DMS53 (cell line): ENCODE measurements around the gene STUB1.
A peak's percentile ranks its signal among the peaks of the same experiment; 100 is the strongest.

Source experiments
- DNase-seq: peaks from one replicate; lab custom pipeline; 2025; lab: John Stamatoyannopoulos, UW

The STUB1 gene

GRCh38 chr16:712740-713250, 32.6 kb downstream of the STUB1 start:
- DNase-seq, result peak; percentile 88

GRCh38 chr16:714079-714478, 33.9 kb downstream of the STUB1 start:
- DNase-seq, result no peak

- DNase-seq, result peak; percentile 90
Observed at GRCh38 chr16:714558-715476, 34.6 kb downstream of the STUB1 start, which contains the start of gene METRN. METRN (plus strand) TSS chr16:715118; CDS start chr16:715290, 172 bp downstream.

GRCh38 chr16:715477-716199, 35.4 kb downstream of the STUB1 start:
- peak; percentile 74 for DNase-seq

GRCh38 chr16:716200-716568, 36.0 kb downstream of the STUB1 start:
- DNase-seq, result peak; percentile 74

GRCh38 chr16:716768-717325, 36.6 kb downstream of the STUB1 start:
- no peak for DNase-seq

GRCh38 chr16:717450-718245, 37.4 kb downstream of the STUB1 start:
- no peak for DNase-seq

GRCh38 chr16:718389-718788, 38.2 kb downstream of the STUB1 start:
- DNase-seq, result no peak

GRCh38 chr16:718922-719321, 38.7 kb downstream of the STUB1 start:
- DNase-seq, result no peak

GRCh38 chr16:719815-720446, 39.7 kb downstream of the STUB1 start:
- peak; percentile 82 for DNase-seq

- DNase-seq, result peak; percentile 87
Observed at GRCh38 chr16:720447-720989, 40.3 kb downstream of the STUB1 start.

GRCh38 chr16:720990-721764, 41.0 kb downstream of the STUB1 start, which contains the start of gene ANTKMT:
ANTKMT (plus strand) TSS chr16:721146; CDS start chr16:721275, 129 bp downstream.
- DNase-seq, result peak; percentile 93

GRCh38 chr16:721765-722540, 41.7 kb downstream of the STUB1 start:
- DNase-seq, result no peak

GRCh38 chr16:722835-723633, 42.8 kb downstream of the STUB1 start:
- DNase-seq, result no peak

- no peak for DNase-seq
Observed at GRCh38 chr16:723695-724094, 43.5 kb downstream of the STUB1 start.

GRCh38 chr16:724188-725040, 44.2 kb downstream of the STUB1 start:
- no peak for DNase-seq

- DNase-seq, result no peak
Observed at GRCh38 chr16:725041-725376, 44.8 kb downstream of the STUB1 start.
